GM12878 (cell line): ENCODE data around the gene CLASRP. TPM values are rescaled to one million over a fixed set of nuclear protein-coding genes. Genes with fewer than 3 reads are reported as not detected.

Experiments used
- ATAC-seq: fragments of 200-7000 bp; cut with Tn5 transposase; 3 replicates; pipeline ENCODE4 v1.9.1; 2020; ENCODE audit warnings: mild to moderate bottlenecking, moderate library complexity
- BruUV-seq: library from RNA; stranded (reverse); fragments of 400-500 nt; replicated peaks from 2 replicates; lab custom pipeline; 2021; lab: Mats Ljungman, UMichigan
- CTCF ChIA-PET: fragments of 300-600 bp; sonication (Branson Sonifier 250); formaldehyde crosslinking; extraction: SDS; loops from one replicate; lab custom pipeline; 2021; ENCODE audit warnings: inconsistent platforms; lab: Yijun Ruan, JAX
- POLR2A ChIA-PET: fragments of 350-600 bp; formaldehyde crosslinking; extraction: SDS; loops from one replicate; lab custom pipeline; 2021; ENCODE audit warnings: inconsistent platforms; lab: Charles Lee
- RAD21 ChIA-PET: fragments of 300-600 bp; sonication (Branson Sonifier 250); formaldehyde crosslinking; loops from one replicate; lab custom pipeline; 2023; ENCODE audit warnings: antibody characterized with exemption; ENCODE audit not compliant: unreplicated experiment; lab: Charles Lee
- SMC1A ChIA-PET: fragments of 300-600 bp; sonication (Branson Sonifier 250); formaldehyde crosslinking; loops from one replicate; lab custom pipeline; 2023; ENCODE audit not compliant: unreplicated experiment, uncharacterized antibody; lab: Charles Lee
- DNase-seq: peaks from one replicate; pipeline ENCODE4 v3.0.0-alpha.2; 2011; ENCODE audit warnings: low read depth, low spot score
- FAIRE-seq: peaks from 3 replicates; lab custom pipeline; 2011; peaks lifted over from hg19 to GRCh38; lab: Jason Lieb, UNC
- H2AFZ ChIP-seq: 2 replicates; pipeline ENCODE4 v1.6.0; 2011; ENCODE audit warnings: low read depth, low read length, control low read depth; ENCODE audit not compliant: control insufficient read depth
- H3K27ac ChIP-seq: 2 replicates; pipeline ENCODE4 v1.5.1; 2011; ENCODE audit warnings: control low read depth; ENCODE audit not compliant: control insufficient read depth, insufficient read depth
- H3K27me3 ChIP-seq, 2 experiments: replicated peaks in 1 of 2; 2 replicates each; pipeline versions ENCODE4 v1.6.0 to v1.6.1; 2011; ENCODE audit warnings: low read length in 1 of 2; ENCODE audit not compliant: control insufficient read depth in 2 of 2, insufficient read depth in 2 of 2
- H3K36me3 ChIP-seq, 2 experiments: 2 replicates each; pipeline ENCODE4 v1.5.1; 2011; ENCODE audit warnings: low read length in 1 of 2; ENCODE audit not compliant: control insufficient read depth in 2 of 2, insufficient read depth in 2 of 2
- H3K4me1 ChIP-seq: 2 replicates; pipeline ENCODE4 v1.6.1; 2011; ENCODE audit warnings: mild to moderate bottlenecking, low read length, moderate library complexity, mixed read lengths; ENCODE audit not compliant: control insufficient read depth, insufficient read depth
- H3K4me2 ChIP-seq: 2 replicates; pipeline ENCODE4 v1.6.0; 2011; ENCODE audit warnings: control low read depth; ENCODE audit not compliant: control insufficient read depth, insufficient read depth
- H3K4me3 ChIP-seq: fragments of 200-600 bp; sonication (generic); 2 replicates; pipeline ENCODE4 v1.5.1; 2016
- H3K79me2 ChIP-seq: 2 replicates; pipeline ENCODE4 v1.6.0; 2011; ENCODE audit warnings: low read length; ENCODE audit not compliant: control insufficient read depth, insufficient read depth
- H3K9ac ChIP-seq: 2 replicates; pipeline ENCODE4 v1.8.0; 2011; ENCODE audit warnings: low read length, control low read depth, mixed read lengths; ENCODE audit not compliant: control insufficient read depth, insufficient read depth
- H3K9me3 ChIP-seq: replicated peaks from 3 replicates; pipeline ENCODE4 v1.5.1; 2011; ENCODE audit warnings: mild to moderate bottlenecking, low read length; ENCODE audit not compliant: control insufficient read depth, insufficient read depth
- H4K20me1 ChIP-seq: 2 replicates; pipeline ENCODE4 v1.6.0; 2011; ENCODE audit not compliant: control insufficient read depth, insufficient read depth
- MXI1 ChIP-seq: fragments of 150-350 bp; IDR thresholded peaks from 2 replicates; pipeline ENCODE4 v1.6.1; 2011; ENCODE audit warnings: low read depth, mild to moderate bottlenecking, inconsistent platforms, low read length, improper control_type of control experiment
- WGBS: methylation state at CpG from one replicate; pipeline ENCODE4 v1.1.6; 2016; ENCODE audit warnings: low lambda C conversion rate; ENCODE audit not compliant: insufficient replicate concordance, insufficient coverage; ENCODE audit errors: missing lambda C conversion rate; 5-methylcytosine and 5-hydroxymethylcytosine counted together
- in situ Hi-C: fragments of 300-500 bp; cut with MboI; formaldehyde crosslinking; loops from 9 replicates; pipeline ENCODE4 v1.14.3; 2018; ENCODE audit warnings: mixed read lengths
- intact Hi-C: fragments of 100-400 bp; cut with micrococcal nuclease; formaldehyde crosslinking; loops from one replicate; pipeline ENCODE4 v1.14.2; 2022; ENCODE audit not compliant: unreplicated experiment
- polyA plus RNA-seq, 11 experiments: library from polyadenylated mRNA; depleted of rRNA in 4 of 11; unstranded in 6 of 11; stranded (reverse) in 5 of 11; fragments of >200 nt; fragmentation: Nextera tagmentation in 4 of 11; fragmentation: Illumina TruSeq in 1 of 11; extraction: Ambion mirVana in 4 of 11; extraction: Trizol in 1 of 11; gene quantifications; 1 replicate in 1 of 11; 2 replicates in 10 of 11; pipeline versions ENCODE4 v1.2.1 to v1.2.3, GENCODE V29; 2011 to 2016; ENCODE audit warnings: inconsistent platforms in 2 of 11, missing spikeins in 2 of 11, low read depth in 1 of 11
- total RNA-seq, 4 experiments: library from RNA; depleted of rRNA in 3 of 4; stranded (reverse); fragments of >200 nt in 3 of 4; fragmentation: Illumina TruSeq in 1 of 4; extraction: Trizol in 1 of 4; gene quantifications; 2 replicates each; pipeline versions ENCODE4 v1.2.1 to v1.2.3, GENCODE V29; 2013 to 2021
- TF ChIP-seq, protein P1 (sequence below): fragments of 450-650 bp; IDR thresholded peaks from 2 replicates; pipeline ENCODE4 v1.6.1; 2016; ENCODE audit warnings: mild to moderate bottlenecking

CLASRP gene
- total and polyA plus RNA-seq, 10 of the 15 experiments (the other 5 are each of a cell fraction or from before 2014, with no cell fraction given): 0.68 to 75.8 (median 30.2) TPM

DNA sequence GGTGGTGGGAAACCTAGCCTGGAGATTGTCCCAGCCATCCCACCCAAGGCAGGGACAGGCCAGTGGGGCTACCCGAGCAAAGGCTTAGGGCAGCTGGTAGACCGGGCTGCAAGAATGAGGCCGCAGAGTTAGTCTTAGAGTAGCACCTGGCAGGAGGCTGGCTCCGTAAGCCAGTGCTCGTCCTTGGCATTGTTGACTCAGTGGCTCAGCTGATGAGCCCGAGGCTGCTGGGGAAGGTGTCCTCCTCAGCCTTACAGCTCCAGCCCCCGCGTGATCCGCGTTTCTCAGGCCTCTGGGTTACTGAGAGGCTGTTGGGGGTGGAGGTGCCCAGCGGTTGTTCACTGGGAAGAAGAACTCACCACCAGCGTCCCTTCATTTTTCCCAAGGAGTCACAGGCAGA, 78.8 kb downstream of the CLASRP start:
- ChIA-PET SMC1A (interaction anchor here (1.0 to 2.3 kb wide), 5 partner anchors 14 to 43 kb away, joined by 3 to 7 read pairs (median 5); partner anchors contain the start of gene PPP1R37), POLR2A (interaction anchor here (1.0 to 2.9 kb wide), 7 partner anchors 13 to 467 kb away, joined by 3 to 18 read pairs (median 8); partner anchors contain the start of genes BLOC1S3, OPA3, PPP1R37 and TRAPPC6A), CTCF (interaction anchor here (0.7 to 3.2 kb wide), 11 partner anchors 15 to 321 kb away, joined by 3 to 16 read pairs (median 4); partner anchors contain the start of genes BLOC1S3, PPP1R37 and TRAPPC6A), RAD21 (interaction anchor here (1.0 to 2.2 kb wide), 5 partner anchors 10 to 208 kb away, joined by 3 to 12 read pairs (median 4); no protein-coding TSS in a partner anchor)
- no peak overlapping the region for H3K9ac ChIP-seq
- H3K27me3 ChIP-seq: no peaks in the 10 kb centered on the region
- no peak for TF ChIP-seq MXI1
- TF ChIP-seq, protein P1, sequence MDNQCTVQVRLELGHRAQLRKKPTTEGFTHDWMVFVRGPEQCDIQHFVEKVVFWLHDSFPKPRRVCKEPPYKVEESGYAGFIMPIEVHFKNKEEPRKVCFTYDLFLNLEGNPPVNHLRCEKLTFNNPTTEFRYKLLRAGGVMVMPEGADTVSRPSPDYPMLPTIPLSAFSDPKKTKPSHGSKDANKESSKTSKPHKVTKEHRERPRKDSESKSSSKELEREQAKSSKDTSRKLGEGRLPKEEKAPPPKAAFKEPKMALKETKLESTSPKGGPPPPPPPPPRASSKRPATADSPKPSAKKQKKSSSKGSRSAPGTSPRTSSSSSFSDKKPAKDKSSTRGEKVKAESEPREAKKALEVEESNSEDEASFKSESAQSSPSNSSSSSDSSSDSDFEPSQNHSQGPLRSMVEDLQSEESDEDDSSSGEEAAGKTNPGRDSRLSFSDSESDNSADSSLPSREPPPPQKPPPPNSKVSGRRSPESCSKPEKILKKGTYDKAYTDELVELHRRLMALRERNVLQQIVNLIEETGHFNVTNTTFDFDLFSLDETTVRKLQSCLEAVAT: peak; percentile 22; the same call in 1 of the 2 replicates
- peaks cover 0 to 2% of the 10 kb centered on the region in 2 experiments; a peak in 2 of 4 replicates for H3K36me3 ChIP-seq
- peak overlapping the region; percentile 66; the same call in 1 of the 2 replicates for H3K27ac ChIP-seq
- peak overlapping the region; percentile 81 for H3K4me2 ChIP-seq
- BruUV-seq: no TSS peak
- H3K4me1 ChIP-seq: peaks cover 84% of the 10 kb centered on the region
- H3K4me3 ChIP-seq: no peak overlapping the region; the same call in 1 of the 2 replicates
- peaks cover 69% of the 10 kb centered on the region for H3K79me2 ChIP-seq
- no peaks in the 10 kb centered on the region for H3K9me3 ChIP-seq
- in situ Hi-C loops: no loop called here
- DNase-seq: no peak
- intact Hi-C loops: no loop called here
- FAIRE-seq: no peak
- no peak overlapping the region for H2AFZ ChIP-seq
- ATAC-seq: peak; percentile 11
- H4K20me1 ChIP-seq: peaks cover 3% of the 10 kb centered on the region; the same call in 1 of the 2 replicates
- 80% methylated on average over 12 of the region's 12 CpGs for WGBS
